Purkinje cell (primary cell): Measurements from ENCODE around the gene FMO3. TPM values are rescaled to one million over a fixed set of nuclear protein-coding genes. Genes with fewer than 3 reads are reported as not detected.

ENCODE experiments used
- polyA plus RNA-seq: library from polyadenylated mRNA; unstranded; fragments of >200 nt; fragmentation: Nextera tagmentation; gene quantifications from 2 replicates; pipeline ENCODE4 v1.2.1, GENCODE V29; 2014

The FMO3 gene
- polyA plus RNA-seq, result 1.9 TPM in 1 of 2 replicates, not detected in the other

DNA sequence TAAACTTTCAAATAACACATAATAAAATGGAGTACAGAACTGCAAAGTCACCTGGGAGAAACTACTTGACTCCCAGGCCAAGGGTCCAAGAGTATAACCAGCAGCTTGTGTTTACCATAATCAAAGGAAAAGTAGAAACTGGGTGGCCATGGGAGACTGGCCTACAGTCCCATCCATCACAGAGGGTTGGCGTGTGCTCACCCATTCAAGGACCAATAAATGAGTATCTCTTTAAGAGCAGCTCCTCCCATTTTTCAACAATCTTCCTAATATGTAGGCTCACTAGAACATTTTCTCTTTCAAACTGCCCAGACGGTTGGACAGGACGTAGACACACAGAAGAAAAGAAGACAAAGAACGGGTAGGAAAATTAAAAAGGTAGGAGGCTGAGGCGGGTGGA, at the start of gene FMO3:
TSS of gene FMO3 (plus strand) at position 302 of the 400 bp plus-strand sequence. CDS start 1,754 bp downstream, outside the sequence.

Other genes starting within 250 kb of the FMO3 start
- gene MROH9, start 155.4 kb upstream of the FMO3 start, polyA plus RNA-seq, result 0.09 TPM in 1 of 2 replicates, not detected in the other
- gene FMO2, start 94.4 kb downstream of the FMO3 start, polyA plus RNA-seq, result 0.34 TPM in 1 of 2 replicates, not detected in the other
- gene FMO1, start 157.6 kb downstream of the FMO3 start, polyA plus RNA-seq, result not detected in 2 replicates
- 3.5 TPM in 1 of 2 replicates, not detected in the other for gene FMO4, start 223.3 kb downstream of the FMO3 start, polyA plus RNA-seq